NT2/D1 (cell line): ENCODE data around the gene SPATS1.
"Not testable (repeated sequence)": the region's sequence is repeated elsewhere in the genome, so short reads cannot be mapped to it uniquely, and the experiment has no call there.

ENCODE experiments used
- DNase-seq: peaks from one replicate; pipeline ENCODE4 v3.0.0-alpha.2; 2011; ENCODE audit warnings: low read depth, low spot score
- H3K27me3 ChIP-seq: 2 replicates; pipeline ENCODE4 v1.6.0; 2011; ENCODE audit warnings: mild to moderate bottlenecking; ENCODE audit not compliant: insufficient read length, insufficient read depth
- H3K36me3 ChIP-seq: 2 replicates; pipeline ENCODE4 v1.6.1; 2011; ENCODE audit warnings: mild to moderate bottlenecking, low read length, mixed read lengths; ENCODE audit not compliant: insufficient read depth, insufficient read length
- H3K4me1 ChIP-seq: 2 replicates; pipeline ENCODE4 v1.5.1; 2011; ENCODE audit not compliant: insufficient read depth, insufficient read length
- H3K4me3 ChIP-seq: 2 replicates; pipeline ENCODE4 v1.5.1; 2011; ENCODE audit warnings: low read depth; ENCODE audit not compliant: insufficient read length
- H3K9ac ChIP-seq: 2 replicates; pipeline ENCODE4 v1.6.0; 2011; ENCODE audit warnings: low read depth; ENCODE audit not compliant: insufficient read length
- H3K9me3 ChIP-seq: 2 replicates; pipeline ENCODE4 v1.5.1; 2011; ENCODE audit warnings: mild to moderate bottlenecking, low read length; ENCODE audit not compliant: insufficient read depth
- SUZ12 ChIP-seq: IDR thresholded peaks from 2 replicates; pipeline ENCODE4 v1.6.1; 2011; ENCODE audit not compliant: insufficient read length, insufficient read depth; ENCODE audit errors: extremely low read depth
- YY1 ChIP-seq: IDR thresholded peaks from 2 replicates; pipeline ENCODE4 v1.6.1; 2011; ENCODE audit not compliant: insufficient read length, insufficient read depth
- ZNF274 ChIP-seq: IDR thresholded peaks from 2 replicates; pipeline ENCODE4 v1.6.1; 2011; ENCODE audit warnings: mild to moderate bottlenecking, low read depth, low read length

SPATS1 gene

GRCh38 chr6:44312901-44313788 is 29.3 kb upstream of the SPATS1 start, which contains the start of gene AARS2:
Gene AARS2 (minus strand): TSS chr6:44313347. CDS start chr6:44313323, 24 bp downstream.
- Histone ChIP-seq H3K9ac (peak within 1 kb of the TSS; percentile 92), H3K27me3 (no peaks in the 10 kb centered on the region), H3K36me3 (peaks cover 40% of the 10 kb centered on the region), H3K9me3 (no peaks in the 10 kb centered on the region), H3K4me1 (peaks cover 2% of the 10 kb centered on the region), H3K4me3 (peak within 1 kb of the TSS; percentile 82)
- TF ChIP-seq YY1 (peak; percentile 63), SUZ12 (no peak)
- DNase-seq: peak; percentile 77

- not testable (repeated sequence) for H3K27me3 ChIP-seq, H3K4me1 ChIP-seq, H3K4me3 ChIP-seq, DNase-seq, H3K9me3 ChIP-seq, H3K9ac ChIP-seq
- H3K36me3 ChIP-seq: peaks cover 27% of the 10 kb centered on the region
These were observed 27.8 kb upstream of the SPATS1 start for GRCh38 chr6:44314657-44315056.

GRCh38 chr6:44315516-44315915 is 26.9 kb upstream of the SPATS1 start:
- H3K27me3 ChIP-seq: no peaks in the 10 kb centered on the region
- H3K36me3 ChIP-seq: peaks cover 19% of the 10 kb centered on the region
- H3K9me3 ChIP-seq: no peaks in the 10 kb centered on the region
- DNase-seq: no peak
- no peak overlapping the region for H3K4me3 ChIP-seq
- no peak for TF ChIP-seq SUZ12
- H3K4me1 ChIP-seq: peaks cover 2% of the 10 kb centered on the region
- H3K9ac ChIP-seq: no peak overlapping the region

- no peaks in the 10 kb centered on the region for H3K27me3 ChIP-seq
- TF ChIP-seq ZNF274: no peak
- no peak for TF ChIP-seq YY1
- TF ChIP-seq SUZ12: no peak
- H3K9me3 ChIP-seq: no peaks in the 10 kb centered on the region
- no peak overlapping the region for H3K4me3 ChIP-seq
- H3K4me1 ChIP-seq: peaks cover 2% of the 10 kb centered on the region
- H3K9ac ChIP-seq: no peak overlapping the region
- peaks cover 14% of the 10 kb centered on the region for H3K36me3 ChIP-seq
- DNase-seq: no peak
These were observed 26.5 kb upstream of the SPATS1 start for GRCh38 chr6:44315951-44316350.

GRCh38 chr6:44316481-44316880 is 26.0 kb upstream of the SPATS1 start:
- Histone ChIP-seq H3K9me3 (no peaks in the 10 kb centered on the region), H3K27me3 (no peaks in the 10 kb centered on the region), H3K4me1 (peaks cover 2% of the 10 kb centered on the region), H3K9ac (no peak overlapping the region), H3K4me3 (no peak overlapping the region), H3K36me3 (peaks cover 9% of the 10 kb centered on the region)
- TF ChIP-seq ZNF274 (no peak), YY1 (no peak), SUZ12 (no peak)
- no peak for DNase-seq

- H3K4me3 ChIP-seq, H3K9me3 ChIP-seq, H3K36me3 ChIP-seq, H3K4me1 ChIP-seq, DNase-seq, H3K9ac ChIP-seq, H3K27me3 ChIP-seq: not testable (repeated sequence)
These were observed 25.3 kb upstream of the SPATS1 start for GRCh38 chr6:44317136-44317631.

DNA sequence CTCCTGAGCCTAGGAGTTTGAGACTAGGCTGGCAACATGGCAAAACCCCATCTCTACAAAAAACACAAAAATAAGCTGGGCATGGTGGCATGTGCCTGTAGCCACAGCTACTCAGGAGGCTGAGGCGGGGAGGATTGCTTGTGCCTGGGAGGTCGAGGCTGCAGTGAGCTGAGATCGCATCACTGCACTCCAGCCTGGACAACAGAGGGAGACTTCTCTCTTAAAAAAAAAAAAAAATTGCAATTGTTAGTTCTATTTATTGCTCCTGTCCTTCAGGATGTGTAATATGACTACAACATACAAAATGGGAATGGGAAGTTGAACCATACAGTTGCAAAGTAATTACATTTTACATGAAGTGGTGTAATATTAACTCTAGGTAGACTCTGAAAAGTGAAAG is 21.2 kb upstream of the SPATS1 start:
- H3K9me3 ChIP-seq: no peaks in the 10 kb centered on the region
- peaks cover 2% of the 10 kb centered on the region for H3K4me1 ChIP-seq
- no peak overlapping the region for H3K4me3 ChIP-seq
- no peak overlapping the region for H3K9ac ChIP-seq
- no peaks in the 10 kb centered on the region for H3K27me3 ChIP-seq
- no peak for TF ChIP-seq YY1
- no peak for TF ChIP-seq ZNF274
- TF ChIP-seq SUZ12: no peak
- H3K36me3 ChIP-seq: no peaks in the 10 kb centered on the region
- DNase-seq: no peak

- Histone ChIP-seq H3K9ac (no peak overlapping the region), H3K4me1 (no peaks in the 10 kb centered on the region), H3K36me3 (no peaks in the 10 kb centered on the region), H3K9me3 (no peaks in the 10 kb centered on the region), H3K4me3 (no peak overlapping the region), H3K27me3 (no peaks in the 10 kb centered on the region)
- no peak for DNase-seq
- TF ChIP-seq SUZ12 (no peak), ZNF274 (no peak), YY1 (no peak)
These were observed 15.4 kb upstream of the SPATS1 start for GRCh38 chr6:44327096-44327495.
